NCI-H146 treated with DMSO at 0.1 percent for 48 hours (cell line): ENCODE data around the gene FANCC.

Source experiments
- DNase-seq: peaks from one replicate; lab custom pipeline; 2025; ENCODE audit not compliant: unreplicated experiment; lab: John Stamatoyannopoulos, UW

The FANCC gene

GRCh38 chr9:95193480-95193879 lies 124.0 kb downstream of the FANCC start:
- DNase-seq, result no peak

- no peak for DNase-seq
These were observed 124.4 kb downstream of the FANCC start for GRCh38 chr9:95193067-95193466.

GRCh38 chr9:95192631-95193030 lies 124.9 kb downstream of the FANCC start:
- no peak for DNase-seq

- DNase-seq, result no peak
These were observed 127.1 kb downstream of the FANCC start for GRCh38 chr9:95190413-95190812.

- no peak for DNase-seq
These were observed 128.0 kb downstream of the FANCC start for GRCh38 chr9:95189251-95190098.

GRCh38 chr9:95188459-95188858 lies 129.1 kb downstream of the FANCC start:
- DNase-seq, result no peak

- no peak for DNase-seq
These were observed 131.6 kb downstream of the FANCC start for GRCh38 chr9:95185956-95186355.

- DNase-seq, result no peak
These were observed 134.5 kb downstream of the FANCC start for GRCh38 chr9:95182854-95183563.

GRCh38 chr9:95181835-95182234 lies 135.7 kb downstream of the FANCC start:
- no peak for DNase-seq

GRCh38 chr9:95181226-95181818 lies 136.2 kb downstream of the FANCC start:
- DNase-seq, result no peak

- DNase-seq, result no peak
These were observed 139.9 kb downstream of the FANCC start for GRCh38 chr9:95177617-95178016.

GRCh38 chr9:95176755-95177319 lies 140.7 kb downstream of the FANCC start:
- DNase-seq, result no peak

GRCh38 chr9:95175523-95175922 lies 142.0 kb downstream of the FANCC start:
- peak; percentile 51 for DNase-seq

- DNase-seq, result no peak
These were observed 143.5 kb downstream of the FANCC start for GRCh38 chr9:95174038-95174437.

- no peak for DNase-seq
These were observed 145.9 kb downstream of the FANCC start for GRCh38 chr9:95171596-95171995.

- DNase-seq, result peak; percentile 18
These were observed 146.5 kb downstream of the FANCC start for GRCh38 chr9:95171001-95171400.

GRCh38 chr9:95167998-95168397 lies 149.5 kb downstream of the FANCC start:
- DNase-seq, result peak; percentile 25

- no peak for DNase-seq
These were observed 152.5 kb downstream of the FANCC start for GRCh38 chr9:95165004-95165403.

- DNase-seq, result no peak
These were observed 159.9 kb downstream of the FANCC start for GRCh38 chr9:95157481-95158151.

- DNase-seq, result no peak
These were observed 161.4 kb downstream of the FANCC start for GRCh38 chr9:95156074-95156473.

GRCh38 chr9:95155220-95155619 lies 162.3 kb downstream of the FANCC start:
- DNase-seq, result no peak
